GM21423 (cell line): ENCODE measurements around the gene SENP8.
"Not testable (repeated sequence)": the region's sequence is repeated elsewhere in the genome, so short reads cannot be mapped to it uniquely, and the experiment has no call there.

ENCODE experiments used
- ATAC-seq: cut with Tn5 transposase; IDR thresholded peaks from one replicate; pipeline ENCODE4 v1.9.1; 2021; ENCODE audit warnings: mild to moderate bottlenecking, moderate library complexity; ENCODE audit not compliant: unreplicated experiment

Gene SENP8

DNA sequence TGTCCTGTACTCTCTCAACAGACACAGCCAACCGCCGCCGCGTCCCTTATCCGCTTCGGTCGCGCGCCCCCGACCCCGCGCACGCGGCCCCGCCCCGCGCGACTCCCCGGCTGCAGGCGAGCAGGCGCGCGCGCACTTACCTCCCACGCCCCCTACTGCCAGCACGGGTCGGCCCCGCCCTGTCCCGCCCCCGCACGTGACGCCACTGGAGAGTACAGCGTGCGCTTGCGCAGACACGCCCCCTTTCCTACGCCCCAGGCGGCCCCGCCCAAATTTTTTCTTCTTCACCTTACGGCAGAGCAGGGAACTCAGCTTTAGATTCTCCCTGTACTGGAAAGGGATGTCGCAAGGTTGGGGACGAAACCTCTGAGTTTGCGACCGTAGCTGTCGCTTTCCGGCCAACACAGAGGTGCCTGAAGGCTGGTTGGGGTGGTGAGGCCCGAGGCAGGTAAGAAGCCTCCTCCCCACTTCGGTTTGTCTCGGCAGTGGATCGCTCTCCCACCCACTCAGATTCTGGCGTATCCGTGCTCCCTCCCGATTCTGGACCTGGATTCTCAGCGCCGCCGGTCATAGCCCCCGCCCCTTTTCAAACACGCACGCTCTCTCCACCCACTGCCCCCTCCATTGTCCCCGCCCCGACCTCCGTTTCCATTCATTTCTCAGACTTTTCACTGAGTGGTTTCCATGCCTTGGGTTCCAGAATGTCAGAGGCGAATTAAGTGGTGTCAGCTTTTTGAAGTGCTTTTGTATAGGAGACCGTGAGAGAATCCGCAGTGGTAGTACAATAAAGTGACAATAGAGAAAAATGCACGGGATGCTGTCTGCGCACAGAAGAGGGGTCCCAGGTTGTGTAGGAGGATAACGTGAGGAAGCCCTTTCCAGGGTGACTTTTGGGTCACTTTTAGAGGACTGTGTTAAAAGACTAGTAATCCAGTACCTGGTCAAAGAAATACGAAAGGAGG is at the start of gene SENP8, which contains the start of gene MYO9A:
SENP8 (plus strand) TSS at position 387 of the 962 bp plus-strand sequence. CDS start 21,221 bp downstream, outside the sequence.
MYO9A (minus strand) TSS at position 134 of the 962 bp plus-strand sequence. CDS start 71,587 bp downstream, outside the sequence.
- peak; percentile 66 for ATAC-seq

DNA sequence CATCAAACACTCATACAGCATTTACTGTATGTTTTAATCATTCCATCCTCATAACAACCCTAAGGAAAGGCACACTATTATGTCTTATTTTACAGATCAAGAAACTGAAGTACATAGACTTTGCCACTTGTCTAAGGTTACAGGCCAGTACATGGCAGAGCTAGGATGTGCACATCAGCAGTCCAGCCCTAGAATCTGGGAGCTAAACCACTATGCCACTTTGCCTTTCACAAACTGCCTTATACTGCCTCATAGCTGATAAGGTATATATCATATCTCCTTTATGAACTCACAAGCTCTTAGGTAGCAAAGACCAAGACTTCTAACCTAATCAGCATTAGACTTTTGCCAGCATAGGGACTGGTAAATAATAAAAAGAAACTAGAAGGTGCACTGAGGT is 49.3 kb upstream of the SENP8 start:
- ATAC-seq, result no peak

DNA sequence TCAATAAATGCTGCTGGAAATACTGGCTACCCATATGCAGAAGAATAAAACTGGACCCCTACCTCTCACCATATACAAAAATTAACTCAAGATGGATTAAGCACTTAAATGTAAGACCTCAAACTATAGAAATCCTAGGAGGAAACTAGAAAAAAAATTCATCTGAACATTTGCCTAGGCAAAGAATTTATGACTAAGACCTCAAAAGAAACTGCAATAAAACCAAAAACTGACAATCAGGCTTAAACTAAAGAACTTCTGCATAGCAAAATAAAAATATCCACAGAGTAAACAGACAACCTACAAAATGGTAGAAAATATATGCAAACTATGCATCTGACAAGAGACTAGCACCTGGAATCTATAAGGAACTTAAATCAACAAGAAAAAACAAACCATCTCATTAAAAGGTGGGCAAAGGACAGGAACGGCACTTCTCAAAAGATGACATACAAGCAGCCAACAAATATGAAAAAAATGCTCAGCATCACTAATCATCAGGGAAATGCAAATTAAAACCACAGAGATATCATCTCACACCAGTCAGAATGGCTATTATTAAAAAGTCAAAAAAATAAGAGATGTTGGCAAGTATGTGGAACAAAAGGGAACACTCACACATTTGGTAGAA is 47.3 kb upstream of the SENP8 start:
- no peak for ATAC-seq

DNA sequence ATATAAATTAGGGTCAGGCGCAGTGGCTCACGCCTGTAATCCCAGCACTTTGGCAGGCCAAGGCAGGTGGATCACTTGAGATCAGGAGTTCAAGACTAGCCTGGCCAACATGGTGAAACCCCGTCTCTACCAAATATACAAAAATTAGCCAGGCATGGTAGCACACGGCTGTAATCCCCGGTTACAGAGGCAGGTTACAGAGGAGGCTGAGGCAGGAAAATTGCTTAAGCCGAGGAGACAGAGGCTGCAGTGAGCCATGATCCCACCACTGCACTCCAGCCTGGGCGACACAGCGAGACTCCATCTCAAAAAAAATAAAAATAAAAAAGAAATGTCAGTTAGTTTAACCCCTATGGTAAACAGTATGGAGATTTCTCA is 46.8 kb upstream of the SENP8 start:
- ATAC-seq, result not testable (repeated sequence)

DNA sequence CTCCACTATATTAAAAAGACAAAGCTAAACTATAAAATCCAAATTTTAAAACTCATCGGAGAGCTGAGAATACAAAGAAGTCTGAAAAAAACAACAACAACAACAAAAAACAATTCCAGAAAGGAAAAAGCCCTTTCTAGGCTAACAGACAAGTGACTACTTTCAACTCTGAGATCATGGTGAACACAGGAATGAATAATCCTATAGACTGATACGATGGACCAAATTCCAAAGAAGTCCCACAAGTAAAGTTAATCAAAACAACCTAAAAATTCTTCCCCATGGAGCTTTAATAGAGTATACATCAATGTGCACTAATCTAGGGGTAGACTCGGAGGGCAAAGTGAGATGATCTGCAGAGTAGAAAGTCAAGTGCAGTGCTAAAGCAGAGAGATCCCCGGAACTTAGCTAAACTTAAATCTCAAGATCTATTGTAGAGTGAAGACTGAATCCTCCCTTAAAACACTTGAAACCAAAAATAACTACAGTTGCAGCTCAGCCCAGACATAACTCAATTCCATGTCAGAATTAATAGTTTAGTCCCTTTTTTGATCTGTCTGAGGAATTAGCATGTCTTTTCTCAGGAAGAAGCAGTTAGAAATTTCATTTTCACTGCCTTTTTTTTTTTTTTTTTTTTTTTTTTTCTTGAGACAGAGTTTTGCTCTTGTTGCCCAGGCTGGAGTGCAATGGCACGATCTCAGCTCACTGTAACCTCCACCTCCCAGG is 43.7 kb upstream of the SENP8 start:
- no peak for ATAC-seq

DNA sequence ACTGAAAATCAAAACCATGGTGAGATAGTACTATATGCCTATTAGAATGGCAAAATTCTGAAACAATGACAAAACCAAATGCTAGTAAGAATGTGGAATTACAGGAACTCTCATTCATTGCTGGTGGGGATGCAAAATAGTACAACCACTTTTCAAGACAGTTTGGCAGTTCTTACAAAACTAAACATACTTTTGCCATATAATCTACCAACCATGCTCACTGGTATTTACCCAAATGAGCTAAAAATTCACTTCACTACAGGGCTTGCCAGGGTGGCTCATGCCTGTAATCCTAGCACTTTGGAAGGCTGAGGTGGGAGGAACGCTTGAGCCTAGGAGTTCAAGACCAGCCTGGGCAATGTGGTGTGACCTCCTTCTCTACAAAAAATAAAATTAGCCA is 40.3 kb upstream of the SENP8 start:
- ATAC-seq, result no peak

DNA sequence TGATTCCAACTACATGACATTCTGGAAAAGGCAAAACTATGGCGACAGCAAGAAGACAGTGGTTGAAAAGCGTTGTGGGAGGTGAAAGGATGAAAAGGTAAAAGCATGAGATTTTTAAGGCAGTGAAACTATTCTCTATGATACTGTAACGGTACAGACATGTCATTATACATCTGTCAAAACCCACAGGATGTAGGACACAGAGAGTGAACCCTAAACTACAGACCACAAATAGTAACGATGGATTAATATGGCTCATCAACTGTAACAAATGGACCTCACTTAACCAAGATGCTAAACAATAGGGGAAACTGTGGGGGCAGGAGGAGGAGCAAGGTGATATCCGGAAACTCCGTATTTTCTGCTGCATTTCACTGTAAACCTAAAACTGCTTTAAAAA is 39.3 kb upstream of the SENP8 start:
- peak; percentile 89 for ATAC-seq

DNA sequence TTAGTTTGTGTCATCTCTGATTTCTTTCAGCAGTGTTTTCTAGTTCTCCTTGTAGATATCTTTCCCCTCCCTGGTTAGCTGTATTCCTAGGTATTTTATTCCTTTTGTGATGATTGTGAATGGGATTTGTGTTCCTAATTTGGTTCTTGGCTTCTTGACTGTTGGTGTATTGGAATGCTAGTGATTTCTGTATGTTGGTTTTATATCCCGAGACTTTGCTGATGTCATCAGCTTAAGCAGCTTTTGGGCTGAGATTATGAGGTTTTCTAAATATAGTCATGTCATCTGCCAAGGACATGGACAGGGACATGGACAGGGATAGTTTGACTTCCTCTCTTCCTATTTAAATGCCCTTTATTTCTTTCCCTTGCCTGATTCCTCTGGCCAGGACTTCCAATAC is 36.0 kb upstream of the SENP8 start:
- no peak for ATAC-seq

DNA sequence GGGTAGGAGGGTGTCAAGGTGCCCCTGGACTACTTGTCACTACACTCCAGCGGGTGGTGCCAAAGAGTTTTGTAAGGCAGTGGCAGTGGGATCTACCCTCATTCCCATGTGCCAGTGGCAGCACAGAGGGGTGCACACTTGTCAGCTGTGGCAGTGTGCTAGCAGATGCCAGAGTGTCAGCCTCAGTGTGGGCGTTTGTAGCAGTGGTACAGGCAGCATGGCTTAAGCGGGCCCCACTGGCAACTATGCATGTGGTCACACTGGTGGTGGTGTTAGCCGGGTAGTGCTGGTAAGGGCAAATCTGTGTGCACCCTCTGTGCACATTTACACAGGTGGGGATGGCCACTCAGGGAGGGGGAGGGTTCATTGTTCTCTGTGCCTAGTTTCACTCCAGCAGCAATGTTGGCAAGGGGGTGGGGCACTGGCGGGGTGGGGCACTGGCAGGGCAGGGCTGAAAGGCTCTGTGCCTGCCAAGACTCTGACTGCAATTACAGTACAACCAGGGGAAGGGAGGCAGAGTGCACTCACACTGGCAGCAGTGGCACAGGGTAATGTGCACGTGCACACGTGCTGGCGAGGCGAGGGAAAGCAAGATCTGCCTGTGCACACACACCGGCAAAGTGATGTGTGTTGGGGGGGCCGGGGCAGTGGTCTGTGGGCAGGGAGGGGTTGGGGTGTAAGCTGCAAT is 32.0 kb upstream of the SENP8 start:
- ATAC-seq, result no peak

DNA sequence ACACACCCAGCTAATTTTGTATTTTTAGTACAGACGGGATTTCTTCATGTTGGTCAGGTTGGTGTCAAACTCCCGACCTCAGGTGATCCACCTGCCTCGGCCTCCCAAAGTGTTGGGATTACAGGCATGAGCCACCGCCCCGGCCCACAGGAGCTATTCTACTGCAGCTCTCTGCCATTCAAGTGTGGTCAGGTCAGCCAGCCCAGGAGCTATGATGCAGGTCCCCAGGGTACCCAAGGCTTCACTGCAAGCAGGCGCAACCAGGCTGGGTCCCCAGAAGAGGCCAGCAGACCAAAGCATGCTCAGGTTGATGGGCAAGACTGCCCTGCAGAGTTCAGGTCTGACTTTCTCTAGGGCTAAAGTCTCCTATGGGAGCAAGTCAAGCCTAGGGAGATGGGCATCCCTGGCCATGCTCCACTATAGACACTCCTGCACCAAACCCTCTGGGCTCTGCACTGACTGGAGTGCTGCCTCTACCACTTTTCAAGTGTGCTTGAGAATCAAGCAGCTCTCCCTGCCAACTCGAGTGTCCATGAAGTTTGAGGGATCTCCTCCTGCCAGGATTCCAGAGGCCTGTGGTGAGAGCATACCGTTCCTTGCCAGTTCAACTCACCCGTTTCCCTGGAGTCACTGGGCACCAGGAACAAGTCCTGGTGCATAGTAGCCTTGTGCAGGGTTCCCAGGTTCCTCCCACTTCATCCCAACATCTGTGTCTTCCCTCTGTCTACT is 31.1 kb upstream of the SENP8 start:
- no peak for ATAC-seq

DNA sequence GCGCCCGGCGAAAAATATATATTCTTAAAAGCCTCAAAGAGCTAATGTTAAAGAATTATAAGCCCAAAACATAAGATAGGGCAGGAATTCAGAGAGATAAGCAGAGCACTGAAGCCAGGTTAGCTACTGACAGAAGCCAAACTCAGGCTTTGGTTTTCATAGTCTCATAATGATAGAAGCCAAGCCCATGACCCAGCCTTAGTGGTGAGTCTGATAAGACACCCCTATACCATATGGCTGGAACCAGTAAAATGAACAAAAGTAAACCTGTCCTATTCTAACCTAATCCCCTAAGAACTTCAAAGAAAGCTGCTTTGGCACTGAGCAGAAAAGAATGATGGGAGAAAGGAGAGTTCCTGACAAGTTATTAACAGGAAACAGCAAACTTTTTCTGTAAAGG is 26.2 kb upstream of the SENP8 start:
- ATAC-seq, result no peak

DNA sequence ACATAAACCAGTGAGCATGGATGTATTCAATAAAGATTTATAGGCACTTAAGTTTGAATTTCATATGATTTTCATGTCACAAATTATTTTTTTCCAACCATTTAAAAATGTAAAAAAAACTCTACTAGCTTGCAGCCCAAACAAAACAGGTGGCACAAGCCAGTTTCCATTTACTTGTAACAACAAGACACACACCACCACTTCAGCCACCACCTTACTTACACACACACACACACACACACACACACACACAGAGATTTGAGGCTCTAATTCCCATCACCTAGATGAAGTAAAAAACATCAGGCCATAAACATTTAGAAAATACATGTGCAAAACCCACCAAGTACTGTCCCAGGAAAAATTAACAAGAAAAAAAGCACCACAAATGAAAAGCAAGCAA is 25.5 kb upstream of the SENP8 start:
- ATAC-seq, result no peak

DNA sequence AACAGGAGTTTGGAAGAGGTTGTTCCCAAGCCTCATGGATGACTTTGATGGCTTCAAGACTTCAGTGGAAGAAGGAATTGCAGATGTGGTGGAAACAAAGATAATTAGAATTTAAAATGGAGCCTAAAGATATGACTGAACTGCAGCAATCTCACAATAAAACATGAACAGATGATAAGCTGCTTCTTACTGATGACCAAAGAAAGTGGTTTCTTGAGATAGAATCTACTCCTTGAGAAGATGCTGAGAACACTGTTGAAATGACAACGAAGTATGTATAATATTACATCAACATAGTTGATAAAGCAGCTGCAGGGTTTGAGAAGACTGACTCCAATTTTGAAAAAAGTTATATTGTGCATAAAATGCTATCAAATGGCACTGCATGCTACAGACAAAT is 21.4 kb upstream of the SENP8 start:
- no peak for ATAC-seq

DNA sequence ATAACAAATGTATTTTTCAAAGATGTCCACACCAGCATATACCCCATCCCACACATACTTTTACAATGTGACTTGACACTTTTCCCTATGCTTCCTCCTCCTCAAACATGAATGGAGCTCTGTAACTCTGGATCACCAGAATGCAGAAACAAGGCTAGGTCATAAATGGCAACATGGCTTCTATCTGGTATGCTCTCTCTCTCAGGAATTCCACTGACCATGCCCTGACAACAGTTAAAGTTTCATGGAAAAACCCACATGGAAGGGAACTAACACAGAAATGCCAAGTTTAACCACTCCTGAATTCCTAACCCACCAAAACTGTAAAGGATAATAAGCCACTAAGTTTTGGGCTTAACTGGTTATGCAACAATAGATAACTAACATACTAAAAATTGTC is 20.2 kb upstream of the SENP8 start:
- ATAC-seq, result no peak

DNA sequence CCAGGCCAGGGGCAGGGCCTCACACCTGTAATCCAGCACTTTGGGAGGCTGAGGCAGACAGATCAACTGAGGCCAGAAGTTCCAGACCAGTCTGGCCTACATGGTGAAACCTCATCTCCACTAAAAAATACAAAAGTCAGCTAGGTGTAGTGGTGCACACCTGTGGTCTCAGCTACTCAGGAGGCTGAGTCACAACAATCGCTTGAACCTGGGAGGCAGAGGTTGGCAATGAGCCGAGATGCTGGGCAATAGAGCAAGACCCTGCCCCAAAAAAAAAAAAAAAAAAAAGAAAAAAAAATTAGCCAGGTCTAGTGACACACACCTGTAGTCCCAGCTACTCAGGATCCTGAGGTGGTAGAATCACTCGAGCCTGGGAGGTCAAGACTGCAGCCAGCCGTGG is 19.0 kb upstream of the SENP8 start:
- ATAC-seq, result no peak

DNA sequence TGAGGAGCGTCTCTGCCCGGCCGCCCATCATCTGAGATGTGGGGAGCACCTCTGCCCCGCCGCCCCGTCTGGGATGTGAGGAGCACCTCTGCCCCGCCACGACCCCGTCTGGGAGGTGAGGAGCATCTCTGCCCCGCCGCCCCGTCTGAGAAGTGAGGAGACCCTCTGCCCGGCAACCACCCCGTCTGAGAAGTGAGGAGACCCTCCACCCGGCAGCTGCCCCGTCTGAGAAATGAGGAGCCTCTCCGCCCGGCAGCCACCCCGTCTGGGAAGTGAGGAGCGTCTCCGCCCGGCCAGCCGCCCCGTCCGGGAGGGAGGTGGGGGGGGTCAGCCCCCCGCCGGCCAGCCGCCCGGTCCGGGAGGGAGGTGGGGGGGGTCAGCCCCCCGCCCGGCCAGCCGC is 17.7 kb upstream of the SENP8 start:
- not testable (repeated sequence) for ATAC-seq

DNA sequence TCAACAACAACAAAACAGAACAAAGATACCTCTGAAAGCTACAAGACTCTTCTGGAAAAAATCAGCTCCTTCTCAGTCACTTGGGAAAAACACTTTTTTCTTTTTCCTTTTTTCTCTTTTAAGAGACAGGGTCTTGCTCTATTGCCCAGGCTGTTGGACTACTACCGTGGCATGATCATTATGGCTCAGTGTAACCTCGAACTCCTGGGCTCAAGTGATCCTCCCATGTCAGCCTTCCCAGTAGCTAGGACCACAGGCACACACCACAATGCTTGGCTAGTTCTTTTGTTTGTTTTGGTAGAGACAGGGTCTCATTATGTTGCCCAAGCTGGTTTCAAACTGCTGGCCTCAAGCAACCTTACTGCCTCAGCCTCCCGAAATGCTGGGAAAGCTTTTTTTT is 13.1 kb upstream of the SENP8 start:
- ATAC-seq, result no peak

DNA sequence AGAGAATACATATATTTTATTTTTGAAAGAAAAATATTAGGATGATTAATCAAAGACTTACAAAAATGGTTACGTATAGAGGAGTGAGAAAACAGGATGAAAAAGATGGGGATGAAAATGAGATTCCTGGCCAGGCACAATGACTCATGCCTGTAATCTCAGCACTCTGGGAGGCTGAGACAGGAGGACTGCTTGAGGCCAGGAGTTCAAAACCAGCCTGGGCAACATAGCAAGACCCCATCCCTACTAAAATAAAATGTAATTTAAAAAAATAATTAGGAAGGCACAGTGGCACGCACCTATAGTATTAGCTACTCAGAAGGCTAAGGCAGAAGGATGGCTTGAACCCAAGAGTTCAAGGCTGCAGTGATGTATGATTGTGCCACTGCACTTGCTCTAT is 12.1 kb upstream of the SENP8 start:
- ATAC-seq, result no peak

DNA sequence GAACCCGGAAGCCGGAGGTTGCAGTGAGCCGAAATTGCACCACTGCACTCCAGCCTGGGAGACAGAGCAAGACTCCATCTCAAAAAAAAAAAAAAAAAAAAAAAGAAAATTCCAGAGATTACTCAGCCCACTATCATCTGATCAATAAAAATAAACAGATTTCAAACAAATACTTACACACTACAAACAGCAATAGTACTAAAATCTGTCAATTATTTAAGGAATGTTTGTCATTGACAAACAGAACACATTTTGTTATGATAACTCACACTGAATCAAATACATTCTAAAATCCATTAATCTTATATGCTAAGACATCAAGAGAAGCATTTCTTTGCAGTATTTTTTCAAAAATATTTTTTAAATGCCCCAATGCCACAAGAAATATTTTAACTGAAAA is 7.8 kb upstream of the SENP8 start:
- no peak for ATAC-seq

DNA sequence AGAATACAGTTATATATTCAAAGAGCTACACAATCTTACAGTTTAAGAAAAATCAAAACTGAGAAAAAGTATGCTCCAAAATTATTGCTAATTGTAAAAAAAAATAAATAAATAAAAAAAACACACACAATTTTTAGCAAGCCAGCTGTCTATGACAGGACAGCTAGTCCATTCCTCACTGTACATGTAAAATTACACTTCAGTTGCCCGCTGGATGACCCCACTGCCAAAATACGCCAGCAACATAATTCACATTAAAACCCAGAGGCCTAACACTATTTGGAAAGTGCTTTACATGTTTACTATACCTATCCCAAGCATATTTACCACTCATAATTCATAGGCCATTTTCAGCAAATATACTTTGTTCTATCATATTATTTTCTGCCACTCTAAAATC is 6.1 kb upstream of the SENP8 start:
- ATAC-seq, result no peak
